ENCODE data around the gene CDK5RAP2.

Gene CDK5RAP2

DNA sequence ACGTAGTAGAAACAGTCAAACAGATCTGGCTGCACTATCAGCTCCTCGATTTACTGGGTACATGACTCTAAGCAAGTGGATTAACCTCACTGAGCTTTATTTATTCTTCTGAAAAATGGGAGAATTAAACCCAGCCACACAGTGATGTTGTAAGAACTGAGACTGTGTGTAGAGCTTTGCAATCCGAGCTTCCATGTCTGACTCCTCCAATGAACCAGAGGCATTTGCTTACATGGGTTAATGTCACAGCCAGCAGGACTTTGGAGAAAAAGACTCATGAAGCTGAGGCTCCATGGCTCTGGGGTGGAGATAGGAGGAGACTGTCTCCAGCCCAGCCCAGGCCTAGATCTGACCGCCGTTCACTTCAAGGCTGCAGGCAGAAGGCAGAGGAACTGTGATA lies 201.3 kb downstream of the CDK5RAP2 start:
- DNase-seq = no peak

DNA sequence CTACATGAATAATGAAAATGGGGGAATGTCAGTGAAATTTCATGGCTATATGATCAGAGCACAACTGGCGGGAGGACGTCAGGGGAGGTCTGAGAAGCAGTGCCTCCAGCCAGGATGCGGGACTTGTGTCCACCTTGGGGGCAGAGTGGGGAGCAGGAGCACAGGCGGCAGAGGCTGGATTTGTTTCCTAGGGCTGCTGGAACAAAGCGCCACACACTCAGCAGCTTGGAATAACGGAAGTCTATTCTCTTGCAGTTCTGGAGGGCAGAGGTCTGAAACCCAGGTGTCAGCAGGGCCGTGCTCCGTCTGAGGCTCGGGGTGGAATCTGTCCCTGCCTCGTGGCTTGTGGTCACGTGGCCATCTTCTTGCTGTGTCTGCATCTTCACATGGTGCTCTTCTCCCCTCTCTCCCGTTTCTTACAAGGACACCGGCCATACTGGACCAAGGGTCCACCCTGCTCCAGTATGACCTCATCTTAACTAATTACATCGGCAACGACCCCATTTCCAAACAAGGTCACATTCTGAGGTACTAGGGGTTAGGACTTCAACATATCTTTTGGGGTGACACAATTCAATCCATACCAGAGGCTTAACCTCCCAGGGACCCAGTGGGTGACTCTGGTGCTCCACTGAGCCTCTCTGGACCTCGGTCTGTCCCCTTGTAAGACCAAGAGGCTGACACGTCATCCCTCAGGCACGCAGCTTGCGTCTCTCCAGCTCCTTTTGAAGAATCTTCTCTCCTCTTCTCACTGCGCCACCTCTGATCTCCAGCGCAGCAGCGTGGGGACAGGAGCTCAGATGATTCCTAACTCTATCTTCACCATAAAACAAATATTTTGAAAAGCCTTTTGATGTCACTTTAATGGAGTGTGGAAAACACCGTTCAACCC lies 202.5 kb downstream of the CDK5RAP2 start:
- no peak for DNase-seq

GRCh38 chr9:120376101-120376500 lies 203.9 kb downstream of the CDK5RAP2 start:
- DNase-seq = no peak

- DNase-seq = no peak
Observed at GRCh38 chr9:120375316-120375715, 204.7 kb downstream of the CDK5RAP2 start.

DNA sequence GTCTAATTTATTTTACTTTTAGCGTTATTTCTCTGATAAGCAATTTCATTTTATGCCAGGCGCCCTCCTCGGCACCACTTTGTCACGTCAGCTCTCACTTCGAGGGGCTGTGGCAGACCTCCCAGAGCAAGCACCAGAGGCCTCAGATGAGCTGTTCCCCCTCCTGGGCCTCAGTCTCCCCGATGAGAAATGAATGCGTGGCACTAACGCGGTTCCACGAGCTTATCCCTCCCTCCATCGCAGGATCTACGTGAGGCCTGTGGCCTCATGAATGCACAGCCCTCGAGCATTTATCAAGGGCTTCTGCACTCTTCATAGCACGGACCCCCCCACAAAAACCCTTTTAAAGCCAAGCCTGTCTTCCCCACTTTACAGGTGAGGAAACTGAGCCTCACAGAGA lies 205.2 kb downstream of the CDK5RAP2 start:
- no peak for DNase-seq

GRCh38 chr9:120374239-120374638 lies 205.7 kb downstream of the CDK5RAP2 start:
- DNase-seq = no peak

DNA sequence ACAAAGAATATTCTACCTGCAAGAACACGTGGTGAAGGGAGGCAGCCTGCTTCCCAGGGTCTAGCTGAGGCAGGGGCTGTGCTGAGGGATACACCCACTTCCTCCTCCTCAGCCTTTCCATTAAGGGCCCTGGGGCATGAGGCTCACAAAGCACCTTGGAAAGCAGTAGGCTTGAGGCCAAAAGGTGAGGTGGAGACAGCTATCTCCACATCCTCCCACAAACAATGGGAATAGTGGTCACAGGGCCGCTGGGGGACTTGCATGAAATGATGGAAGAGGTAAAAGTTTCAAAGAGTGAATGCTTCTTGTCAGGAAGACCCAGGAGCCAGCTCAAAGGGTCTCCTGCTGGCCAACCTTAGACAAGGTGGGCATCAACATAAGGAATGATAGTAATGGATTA lies 207.9 kb downstream of the CDK5RAP2 start:
- no peak for DNase-seq

DNA sequence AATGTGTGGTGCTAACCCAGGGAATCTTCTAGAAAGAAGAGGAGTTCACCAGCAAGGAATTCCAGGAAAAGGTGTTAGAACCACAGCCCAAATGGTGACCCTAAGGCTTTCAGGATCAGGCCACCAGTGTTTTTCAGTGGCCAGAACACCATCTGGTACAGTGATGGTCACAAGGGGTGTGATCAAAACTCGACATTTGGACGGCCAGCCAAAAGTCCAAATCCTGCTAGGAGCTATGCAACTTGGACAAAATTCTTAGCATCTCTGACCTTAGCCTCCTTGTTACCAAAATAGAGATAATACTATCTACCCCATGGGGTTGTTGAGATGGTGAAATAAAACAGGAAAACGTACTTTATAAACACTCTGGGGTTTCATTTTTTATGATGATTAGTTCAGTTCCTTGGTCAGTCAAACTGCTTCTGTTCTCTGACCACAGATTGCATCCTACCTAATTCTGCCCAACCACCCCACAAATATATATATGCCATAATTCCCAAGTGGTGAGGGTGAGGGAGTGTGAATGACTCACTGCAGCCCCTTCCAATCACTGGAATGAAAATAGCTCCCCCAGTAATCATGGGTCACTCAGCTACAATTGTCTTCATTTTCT lies 210.3 kb downstream of the CDK5RAP2 start:
- no peak for DNase-seq

DNA sequence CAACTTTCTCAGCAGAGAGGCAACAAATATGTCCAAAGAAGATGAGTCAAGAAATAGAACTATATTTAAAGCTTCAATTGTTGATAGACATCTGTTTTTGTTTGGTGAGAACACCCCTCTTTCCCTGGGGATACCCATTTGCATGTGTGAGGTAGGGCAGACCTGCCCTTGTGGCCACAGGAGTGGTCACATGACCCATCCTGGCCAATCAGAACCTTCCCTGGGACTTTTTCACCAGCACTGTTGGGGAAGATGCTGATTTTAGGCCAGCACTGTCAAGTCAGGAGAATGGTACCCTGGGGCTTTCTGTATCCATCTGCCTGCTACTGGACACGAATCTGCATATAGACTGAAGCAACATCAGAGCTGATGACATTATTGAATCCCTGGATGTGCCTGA lies 211.2 kb downstream of the CDK5RAP2 start:
- DNase-seq = no peak

DNA sequence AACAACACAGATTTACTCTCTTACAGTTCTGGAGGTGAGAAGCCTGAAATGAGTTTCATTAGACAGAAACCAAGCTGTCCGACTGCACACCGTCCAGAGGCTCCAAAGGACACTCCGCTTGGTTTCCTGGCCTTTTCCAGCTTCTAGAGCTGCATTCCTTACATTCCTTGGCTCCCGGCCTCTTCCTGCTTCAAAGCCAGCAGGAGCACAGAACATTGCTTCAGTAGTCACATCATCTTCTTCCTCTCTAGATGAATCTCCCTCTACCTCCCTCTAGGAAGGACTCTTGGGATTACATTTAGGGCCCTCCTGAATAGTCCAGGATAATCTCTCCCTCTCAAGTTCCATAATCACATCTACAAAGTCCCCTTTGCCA lies 213.3 kb downstream of the CDK5RAP2 start:
- DNase-seq = no peak

DNA sequence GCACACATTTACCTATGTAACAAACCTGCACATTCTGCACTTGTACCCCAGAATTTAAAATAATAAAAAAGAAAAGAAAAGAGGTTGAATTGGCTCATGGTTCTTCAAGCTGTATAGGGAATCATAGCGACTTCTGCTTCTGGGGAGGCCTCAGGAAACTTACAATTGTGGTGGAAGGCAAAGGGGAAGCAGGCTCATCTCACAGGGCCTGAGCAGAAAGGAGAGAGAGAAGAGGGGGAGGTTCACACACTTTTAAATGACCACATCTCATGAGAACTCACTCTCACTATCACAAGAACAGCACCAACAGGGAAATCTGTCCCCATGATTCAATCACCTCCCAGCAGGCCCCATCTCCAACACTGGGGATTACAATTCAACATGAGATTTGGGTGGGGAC lies 214.6 kb downstream of the CDK5RAP2 start:
- no peak for DNase-seq

- DNase-seq = no peak
Observed at GRCh38 chr9:120363697-120364096, 216.3 kb downstream of the CDK5RAP2 start.

GRCh38 chr9:120362446-120362845 lies 217.5 kb downstream of the CDK5RAP2 start:
- DNase-seq = no peak

- DNase-seq = no peak
Observed at GRCh38 chr9:120361551-120361950, 218.4 kb downstream of the CDK5RAP2 start.

DNA sequence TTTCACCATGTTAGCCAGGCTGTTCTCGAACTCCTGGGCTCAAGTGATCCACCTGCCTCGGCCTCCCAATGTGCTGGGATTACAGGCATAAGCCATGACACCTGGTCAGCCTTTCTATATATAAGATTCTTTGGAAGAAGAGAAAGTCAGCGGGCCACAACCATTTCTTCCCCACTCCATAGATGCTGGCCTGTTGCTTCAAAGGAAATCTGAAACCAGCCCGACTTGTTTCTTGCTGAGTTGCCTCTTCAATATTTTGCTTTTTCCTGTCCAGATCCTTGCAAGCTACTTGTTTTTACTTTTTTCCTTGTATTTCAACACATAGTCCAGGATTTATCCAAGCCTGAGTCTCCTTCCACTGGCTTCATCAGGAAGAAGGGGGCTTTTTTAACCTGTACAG lies 219.5 kb downstream of the CDK5RAP2 start:
- no peak for DNase-seq

DNA sequence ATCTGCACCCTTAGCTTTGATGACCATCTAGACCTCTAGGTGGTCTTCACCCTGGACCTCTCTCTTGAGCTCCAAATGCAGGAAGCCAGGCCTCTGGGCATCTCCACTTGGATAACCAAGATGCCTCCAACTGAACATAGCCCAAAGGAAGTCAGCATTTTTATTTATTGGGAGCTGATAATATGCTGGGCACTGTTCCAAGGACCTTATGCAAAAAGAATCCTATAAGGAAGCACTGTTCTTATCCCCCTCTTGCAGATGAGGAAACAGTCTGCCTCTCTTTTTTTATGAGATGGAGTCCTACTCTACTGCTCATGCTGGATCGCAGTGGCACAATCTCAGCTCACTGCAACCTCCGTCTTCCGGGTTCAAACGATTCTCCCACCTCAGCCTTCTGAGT lies 219.9 kb downstream of the CDK5RAP2 start:
- DNase-seq = no peak

DNA sequence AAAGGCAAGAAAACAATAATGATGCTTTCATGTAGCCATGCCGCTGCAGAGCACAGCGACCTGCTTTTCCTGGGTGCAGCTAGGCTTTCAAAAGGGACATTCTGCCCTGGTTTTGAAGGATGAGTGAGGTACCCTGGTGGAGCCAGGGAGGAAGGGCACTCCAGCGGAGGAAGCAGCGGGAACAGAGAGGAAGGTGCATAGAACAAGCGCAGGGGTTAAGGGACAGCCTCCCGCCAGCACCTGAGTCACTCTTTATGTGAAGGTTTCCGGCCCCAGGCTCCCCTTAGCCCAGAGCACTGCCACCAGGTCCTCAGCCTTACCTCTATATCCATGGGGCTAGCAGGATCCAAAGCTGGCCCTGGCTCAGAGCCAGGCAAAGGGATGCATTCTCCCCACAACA lies 221.1 kb downstream of the CDK5RAP2 start:
- no peak for DNase-seq

GRCh38 chr9:120353506-120353905 lies 226.5 kb downstream of the CDK5RAP2 start:
- DNase-seq = no peak

- DNase-seq = no peak
Observed at GRCh38 chr9:120351106-120351505, 228.9 kb downstream of the CDK5RAP2 start.

GRCh38 chr9:120350596-120350995 lies 229.4 kb downstream of the CDK5RAP2 start:
- no peak for DNase-seq

- peak; percentile 45 for DNase-seq
Observed at GRCh38 chr9:120348951-120349429, 231.0 kb downstream of the CDK5RAP2 start.

GRCh38 chr9:120345379-120345778 lies 234.6 kb downstream of the CDK5RAP2 start:
- DNase-seq = no peak

GRCh38 chr9:120344230-120344629 lies 235.7 kb downstream of the CDK5RAP2 start:
- no peak for DNase-seq

GRCh38 chr9:120343416-120343815 lies 236.6 kb downstream of the CDK5RAP2 start:
- DNase-seq = no peak
